ENCODE results near the gene DNAJC28.

DNAJC28 gene

DNA sequence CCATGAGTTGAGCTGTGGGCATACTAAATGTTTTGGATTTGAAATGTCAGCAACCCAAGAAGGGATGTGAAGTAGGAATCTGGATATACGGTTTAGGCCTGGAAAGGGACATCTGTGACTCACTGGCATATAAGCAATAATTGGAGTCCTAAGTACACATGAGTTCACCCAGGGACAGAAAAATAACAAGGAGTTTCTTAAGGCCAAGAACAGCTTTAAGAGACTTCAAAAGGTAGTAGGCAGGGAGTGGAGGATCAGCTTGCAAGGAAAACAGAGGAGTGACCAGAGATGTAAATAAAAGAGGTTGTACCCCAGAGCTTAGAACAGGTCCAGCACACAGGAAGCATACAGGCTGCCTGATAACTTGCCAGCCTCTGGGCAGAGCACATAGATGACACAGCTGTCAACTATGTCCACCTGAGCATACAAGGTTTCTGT, 39.9 kb downstream of the DNAJC28 start:
- Histone ChIP-seq H3K27ac (ENCODE audit: extremely low read depth, low read depth, low read length) (no peak overlapping the region), H3K4me3 (ENCODE audit: low read depth, low read length) (no peak overlapping the region), H3K4me1 (ENCODE audit: control insufficient read depth, insufficient read depth, low read length) (peaks cover 4% of the 10 kb centered on the region), H3K9me3 (ENCODE audit: control insufficient read depth, insufficient read depth, low read depth, low read length) (no peaks in the 10 kb centered on the region), H3K36me3 (ENCODE audit: control insufficient read depth in 2 of 2, insufficient read depth in 1 of 2, low read length in 2 of 2) (peaks cover 0 to 11% of the 10 kb centered on the region in 2 experiments; a peak in 2 of 3 replicates)
- CTCF ChIA-PET, result interaction anchor here (0.6 to 2.2 kb wide), 4 partner anchors 14 to 430 kb away, joined by 4 to 5 read pairs (median 4); no protein-coding TSS in a partner anchor
- POLR2A ChIA-PET, result interaction anchor here (0.5 kb wide), 1 partner anchor 49 kb away, joined by 3 read pairs; no protein-coding TSS in a partner anchor
- TF ChIP-seq, protein P1, sequence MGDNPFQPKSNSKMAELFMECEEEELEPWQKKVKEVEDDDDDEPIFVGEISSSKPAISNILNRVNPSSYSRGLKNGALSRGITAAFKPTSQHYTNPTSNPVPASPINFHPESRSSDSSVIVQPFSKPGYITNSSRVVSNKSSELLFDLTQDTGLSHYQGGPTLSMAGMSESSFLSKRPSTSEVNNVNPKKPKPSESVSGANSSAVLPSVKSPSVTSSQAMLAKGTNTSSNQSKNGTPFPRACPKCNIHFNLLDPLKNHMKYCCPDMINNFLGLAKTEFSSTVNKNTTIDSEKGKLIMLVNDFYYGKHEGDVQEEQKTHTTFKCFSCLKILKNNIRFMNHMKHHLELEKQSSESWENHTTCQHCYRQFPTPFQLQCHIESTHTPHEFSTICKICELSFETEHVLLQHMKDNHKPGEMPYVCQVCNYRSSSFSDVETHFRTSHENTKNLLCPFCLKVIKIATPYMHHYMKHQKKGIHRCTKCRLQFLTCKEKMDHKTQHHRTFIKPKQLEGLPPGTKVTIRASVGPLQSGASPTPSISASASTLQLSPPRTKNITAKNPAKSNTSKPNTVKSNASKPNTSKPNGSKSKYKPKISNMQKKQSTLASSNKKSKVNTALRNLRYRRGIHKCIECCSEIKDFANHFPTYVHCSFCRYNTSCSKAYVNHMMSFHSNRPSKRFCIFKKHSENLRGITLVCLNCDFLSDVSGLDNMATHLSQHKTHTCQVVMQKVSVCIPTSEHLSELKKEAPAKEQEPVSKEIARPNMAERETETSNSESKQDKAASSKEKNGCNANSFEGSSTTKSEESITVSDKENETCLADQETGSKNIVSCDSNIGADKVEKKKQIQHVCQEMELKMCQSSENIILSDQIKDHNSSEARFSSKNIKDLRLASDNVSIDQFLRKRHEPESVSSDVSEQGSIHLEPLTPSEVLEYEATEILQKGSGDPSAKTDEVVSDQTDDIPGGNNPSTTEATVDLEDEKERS (tag by site-specific recombination; IDR thresholded peaks at IDR 0.05), result no peak
- TF ChIP-seq, protein P2, sequence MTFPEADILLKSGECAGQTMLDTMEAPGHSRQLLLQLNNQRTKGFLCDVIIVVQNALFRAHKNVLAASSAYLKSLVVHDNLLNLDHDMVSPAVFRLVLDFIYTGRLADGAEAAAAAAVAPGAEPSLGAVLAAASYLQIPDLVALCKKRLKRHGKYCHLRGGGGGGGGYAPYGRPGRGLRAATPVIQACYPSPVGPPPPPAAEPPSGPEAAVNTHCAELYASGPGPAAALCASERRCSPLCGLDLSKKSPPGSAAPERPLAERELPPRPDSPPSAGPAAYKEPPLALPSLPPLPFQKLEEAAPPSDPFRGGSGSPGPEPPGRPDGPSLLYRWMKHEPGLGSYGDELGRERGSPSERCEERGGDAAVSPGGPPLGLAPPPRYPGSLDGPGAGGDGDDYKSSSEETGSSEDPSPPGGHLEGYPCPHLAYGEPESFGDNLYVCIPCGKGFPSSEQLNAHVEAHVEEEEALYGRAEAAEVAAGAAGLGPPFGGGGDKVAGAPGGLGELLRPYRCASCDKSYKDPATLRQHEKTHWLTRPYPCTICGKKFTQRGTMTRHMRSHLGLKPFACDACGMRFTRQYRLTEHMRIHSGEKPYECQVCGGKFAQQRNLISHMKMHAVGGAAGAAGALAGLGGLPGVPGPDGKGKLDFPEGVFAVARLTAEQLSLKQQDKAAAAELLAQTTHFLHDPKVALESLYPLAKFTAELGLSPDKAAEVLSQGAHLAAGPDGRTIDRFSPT (tag by site-specific recombination; IDR thresholded peaks at IDR 0.05), result no peak
- TF ChIP-seq ZBTB21 (tag by site-specific recombination; IDR thresholded peaks at IDR 0.05), result no peak
- TF ChIP-seq, protein P3, sequence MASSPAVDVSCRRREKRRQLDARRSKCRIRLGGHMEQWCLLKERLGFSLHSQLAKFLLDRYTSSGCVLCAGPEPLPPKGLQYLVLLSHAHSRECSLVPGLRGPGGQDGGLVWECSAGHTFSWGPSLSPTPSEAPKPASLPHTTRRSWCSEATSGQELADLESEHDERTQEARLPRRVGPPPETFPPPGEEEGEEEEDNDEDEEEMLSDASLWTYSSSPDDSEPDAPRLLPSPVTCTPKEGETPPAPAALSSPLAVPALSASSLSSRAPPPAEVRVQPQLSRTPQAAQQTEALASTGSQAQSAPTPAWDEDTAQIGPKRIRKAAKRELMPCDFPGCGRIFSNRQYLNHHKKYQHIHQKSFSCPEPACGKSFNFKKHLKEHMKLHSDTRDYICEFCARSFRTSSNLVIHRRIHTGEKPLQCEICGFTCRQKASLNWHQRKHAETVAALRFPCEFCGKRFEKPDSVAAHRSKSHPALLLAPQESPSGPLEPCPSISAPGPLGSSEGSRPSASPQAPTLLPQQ (tag by site-specific recombination; IDR thresholded peaks at IDR 0.05), result peak; percentile 36; the same call in 1 of the 2 replicates
- TF ChIP-seq ZNF600 (tag by site-specific recombination; IDR thresholded peaks at IDR 0.05), result peak; percentile 75
- TF ChIP-seq, protein P4, sequence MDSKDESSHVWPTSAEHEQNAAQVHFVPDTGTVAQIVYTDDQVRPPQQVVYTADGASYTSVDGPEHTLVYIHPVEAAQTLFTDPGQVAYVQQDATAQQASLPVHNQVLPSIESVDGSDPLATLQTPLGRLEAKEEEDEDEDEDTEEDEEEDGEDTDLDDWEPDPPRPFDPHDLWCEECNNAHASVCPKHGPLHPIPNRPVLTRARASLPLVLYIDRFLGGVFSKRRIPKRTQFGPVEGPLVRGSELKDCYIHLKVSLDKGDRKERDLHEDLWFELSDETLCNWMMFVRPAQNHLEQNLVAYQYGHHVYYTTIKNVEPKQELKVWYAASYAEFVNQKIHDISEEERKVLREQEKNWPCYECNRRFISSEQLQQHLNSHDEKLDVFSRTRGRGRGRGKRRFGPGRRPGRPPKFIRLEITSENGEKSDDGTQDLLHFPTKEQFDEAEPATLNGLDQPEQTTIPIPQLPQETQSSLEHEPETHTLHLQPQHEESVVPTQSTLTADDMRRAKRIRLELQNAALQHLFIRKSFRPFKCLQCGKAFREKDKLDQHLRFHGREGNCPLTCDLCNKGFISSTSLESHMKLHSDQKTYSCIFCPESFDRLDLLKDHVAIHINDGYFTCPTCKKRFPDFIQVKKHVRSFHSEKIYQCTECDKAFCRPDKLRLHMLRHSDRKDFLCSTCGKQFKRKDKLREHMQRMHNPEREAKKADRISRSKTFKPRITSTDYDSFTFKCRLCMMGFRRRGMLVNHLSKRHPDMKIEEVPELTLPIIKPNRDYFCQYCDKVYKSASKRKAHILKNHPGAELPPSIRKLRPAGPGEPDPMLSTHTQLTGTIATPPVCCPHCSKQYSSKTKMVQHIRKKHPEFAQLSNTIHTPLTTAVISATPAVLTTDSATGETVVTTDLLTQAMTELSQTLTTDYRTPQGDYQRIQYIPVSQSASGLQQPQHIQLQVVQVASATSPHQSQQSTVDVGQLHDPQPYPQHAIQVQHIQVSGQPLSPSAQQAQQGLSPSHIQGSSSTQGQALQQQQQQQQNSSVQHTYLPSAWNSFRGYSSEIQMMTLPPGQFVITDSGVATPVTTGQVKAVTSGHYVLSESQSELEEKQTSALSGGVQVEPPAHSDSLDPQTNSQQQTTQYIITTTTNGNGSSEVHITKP (tag by site-specific recombination; IDR thresholded peaks at IDR 0.05), result 0 out of 2 replicates have a peak, but pooled peaks have one; percentile 8
- no peak for TF ChIP-seq BCL11A (tag by site-specific recombination; IDR thresholded peaks at IDR 0.05; ENCODE audit: low read depth)
- peak; percentile 78 for TF ChIP-seq FEZF1 (tag by site-specific recombination; IDR thresholded peaks at IDR 0.05)
- TF ChIP-seq ZNF221 (tag by site-specific recombination; IDR thresholded peaks at IDR 0.05; ENCODE audit: borderline replicate concordance), result no peak
- TF ChIP-seq ZNF341 (tag by site-specific recombination; IDR thresholded peaks at IDR 0.05; ENCODE audit: low read depth), result no peak
- peak; percentile 99 for TF ChIP-seq WT1 (tag by site-specific recombination; IDR thresholded peaks at IDR 0.05)
- peak; percentile 58; the same call in 1 of the 2 replicates for TF ChIP-seq OSR2 (tag by site-specific recombination; IDR thresholded peaks at IDR 0.05)
- peak; percentile 75 for TF ChIP-seq ZBTB20 (tag by site-specific recombination; IDR thresholded peaks at IDR 0.05)
- 0 out of 2 replicates have a peak, but pooled peaks have one; percentile 15 for TF ChIP-seq SP3 (tag by site-specific recombination; IDR thresholded peaks at IDR 0.05)
- TF ChIP-seq ZBTB17 (tag by site-specific recombination; IDR thresholded peaks at IDR 0.05), result peak; percentile 68; the same call in 1 of the 2 replicates
- TF ChIP-seq IKZF3 (tag by site-specific recombination; IDR thresholded peaks at IDR 0.05), result 0 out of 2 replicates have a peak, but pooled peaks have one; percentile 25
- TF ChIP-seq ZNF335 (tag by site-specific recombination; conservative IDR thresholded peaks at IDR 0.05), result peak; percentile 50
- TF ChIP-seq ZNF157 (tag by site-specific recombination; IDR thresholded peaks at IDR 0.05), result no peak
